Measurements from ENCODE around the gene COLEC12. TPM values are rescaled to one million over a fixed set of nuclear protein-coding genes. Genes with fewer than 3 reads are reported as not detected.

The COLEC12 gene
- total RNA-seq, 1 experiment from 2014 or later = not detected

DNA sequence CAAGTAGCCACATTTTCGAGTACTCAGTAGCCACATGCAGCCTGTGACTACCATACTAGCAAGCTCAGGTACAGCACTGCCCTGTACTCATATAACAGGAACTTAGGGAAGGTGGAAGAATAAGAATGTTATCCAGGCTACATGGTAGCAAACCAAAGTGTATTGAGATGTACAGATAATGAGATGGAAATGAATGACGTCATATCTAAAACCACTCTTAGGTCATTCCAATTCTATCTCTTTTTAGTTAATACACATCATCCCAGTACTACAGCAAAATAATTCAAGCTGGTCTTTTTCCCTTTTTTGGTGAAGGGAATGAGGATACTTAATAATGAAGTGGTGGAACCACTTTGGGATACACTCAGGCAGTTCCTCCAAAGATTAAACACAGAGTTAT is 38.7 kb downstream of the COLEC12 start:
- ChIA-PET POLR2A (no interaction called here), RAD21 (ENCODE audit: low non-redundant PET in 1 of 2, low total read pairs in 2 of 2, uncharacterized antibody in 2 of 2, unreplicated experiment in 2 of 2) (no interaction called here)
- H2AFZ ChIP-seq (ENCODE audit: low read depth, low read length, poor library complexity, severe bottlenecking) = no peak overlapping the region

GRCh38 chr18:460791-461190 is 39.7 kb downstream of the COLEC12 start:
- Histone ChIP-seq H3K9ac (ENCODE audit: low read length) (no peak overlapping the region), H3K9me3 (ENCODE audit: control insufficient read depth in 1 of 2, insufficient read depth in 1 of 2, low read depth in 1 of 2, low read length in 2 of 2) (no peaks in the 10 kb centered on the region), H2AFZ (ENCODE audit: low read depth, low read length, poor library complexity, severe bottlenecking) (no peak overlapping the region), H3K36me3 (ENCODE audit: control insufficient read depth in 1 of 2, insufficient read depth in 2 of 2, low read length in 2 of 2) (no peaks in the 10 kb centered on the region), H3K79me2 (ENCODE audit: insufficient read depth, low read length) (no peaks in the 10 kb centered on the region), H3K27me3 (ENCODE audit: insufficient read depth, low read length) (peaks cover 33% of the 10 kb centered on the region; the same call in 1 of the 2 replicates), H4K20me1 (ENCODE audit: insufficient read depth) (no peaks in the 10 kb centered on the region), H3K9me2 (ENCODE audit: insufficient read depth) (no peaks in the 10 kb centered on the region), H3K4me1 (ENCODE audit: control insufficient read depth in 1 of 2, insufficient read depth in 2 of 2, low read length in 2 of 2) (no peaks in the 10 kb centered on the region), H3K4me2 (ENCODE audit: low read length) (no peak overlapping the region), H3K4me3 (replicated peaks in 1 of 2; ENCODE audit: low read depth in 1 of 2, low read length in 2 of 2) (no peak overlapping the region), H3K27ac (ENCODE audit: low read depth, low read length) (no peak overlapping the region)
- intact Hi-C loops (cut with micrococcal nuclease) = no loop called here
- ATAC-seq = no peak
- TF ChIP-seq RAD21 (IDR thresholded peaks at IDR 0.05; ENCODE audit: low read depth) (no peak), JUND (IDR thresholded peaks at IDR 0.05) (no peak), EZH2 (IDR thresholded peaks at IDR 0.05) (no peak), POLR2A (IDR thresholded peaks at IDR 0.05; ENCODE audit: borderline replicate concordance, extremely low read depth, insufficient read depth, insufficient read length) (no peak), ATF3 (IDR thresholded peaks at IDR 0.05) (no peak), ELF1 (IDR thresholded peaks at IDR 0.05; ENCODE audit: borderline replicate concordance, low read depth) (no peak)
- no TSS peak for BruUV-seq (replicated peaks)
- POLR2A ChIA-PET = no interaction called here
- RAD21 ChIA-PET (ENCODE audit: low non-redundant PET in 1 of 2, low total read pairs in 2 of 2, uncharacterized antibody in 2 of 2, unreplicated experiment in 2 of 2) = no interaction called here
- DNase-seq (ENCODE audit: low read depth, low spot score) = no peak
- CTCF ChIA-PET = interaction anchor here (0.6 kb wide), 1 partner anchor 17 kb away, joined by 3 read pairs; no protein-coding TSS in a partner anchor

More for the DNA sequence above, 38.7 kb downstream of the COLEC12 start:
- no peaks in the 10 kb centered on the region for H3K4me1 ChIP-seq (ENCODE audit: control insufficient read depth in 1 of 2, insufficient read depth in 2 of 2, low read length in 2 of 2)
- BruUV-seq (replicated peaks) = no TSS peak
- H3K4me3 ChIP-seq (replicated peaks in 1 of 2; ENCODE audit: low read depth in 1 of 2, low read length in 2 of 2) = no peak overlapping the region
- no peak overlapping the region for H3K4me2 ChIP-seq (ENCODE audit: low read length)
- H3K36me3 ChIP-seq (ENCODE audit: control insufficient read depth in 1 of 2, insufficient read depth in 2 of 2, low read length in 2 of 2) = no peaks in the 10 kb centered on the region
- CTCF ChIA-PET = no interaction called here
- TF ChIP-seq ATF3 (IDR thresholded peaks at IDR 0.05) (no peak), POLR2A (IDR thresholded peaks at IDR 0.05; ENCODE audit: borderline replicate concordance, extremely low read depth, insufficient read depth, insufficient read length) (no peak), YY1 (IDR thresholded peaks at IDR 0.05; ENCODE audit: extremely low read depth, insufficient replicate concordance, low read depth, low read length) (no peak), ELF1 (IDR thresholded peaks at IDR 0.05; ENCODE audit: borderline replicate concordance, low read depth) (no peak)
- no peaks in the 10 kb centered on the region for H3K9me2 ChIP-seq (ENCODE audit: insufficient read depth)
- no peak overlapping the region for H3K27ac ChIP-seq (ENCODE audit: low read depth, low read length)
- H3K79me2 ChIP-seq (ENCODE audit: insufficient read depth, low read length) = no peaks in the 10 kb centered on the region
- no peak overlapping the region for H3K9ac ChIP-seq (ENCODE audit: low read length)
- no peaks in the 10 kb centered on the region for H3K9me3 ChIP-seq (ENCODE audit: control insufficient read depth in 1 of 2, insufficient read depth in 1 of 2, low read depth in 1 of 2, low read length in 2 of 2)
- no peak for ATAC-seq
- intact Hi-C loops (cut with micrococcal nuclease) = no loop called here
- H4K20me1 ChIP-seq (ENCODE audit: insufficient read depth) = no peaks in the 10 kb centered on the region
- H3K27me3 ChIP-seq (ENCODE audit: insufficient read depth, low read length) = peaks cover 37% of the 10 kb centered on the region
- DNase-seq (ENCODE audit: low read depth, low spot score) = no peak

Data from HCT116 (cell line).